ENCODE measurements around the gene QSOX1. TPM values are rescaled to one million over a fixed set of nuclear protein-coding genes. Genes with fewer than 3 reads are reported as not detected.

Gene QSOX1
- total and polyA plus RNA-seq, 8 donors, result 38.5 to 323 (median 111) TPM

- no peaks in the 10 kb centered on the region for H3K27me3 ChIP-seq
- no peak overlapping the region for H3K27ac ChIP-seq
- WGBS, 5 donors, result 80 to 95% (median 90%) methylated on average over 9 of the region's 9 CpGs
- intact Hi-C loops (cut with DNase I; ENCODE audit: low total_unique reads), result no loop called here
- peaks cover 39 to 99% (median 91%) of the 10 kb centered on the region in 4 donors for H3K36me3 ChIP-seq
- no peaks in the 10 kb centered on the region for H3K9me3 ChIP-seq
- no peak overlapping the region for H3K4me3 ChIP-seq
- H3K4me1 ChIP-seq, result peaks cover 0 to 22% (median 17%) of the 10 kb centered on the region in 4 donors
- TF ChIP-seq POLR2A (IDR thresholded peaks at IDR 0.05) (no peak), EP300 (IDR thresholded peaks at IDR 0.05) (no peak), POLR2AphosphoS5 (IDR thresholded peaks at IDR 0.05) (no peak)
- TF ChIP-seq, protein P1, sequence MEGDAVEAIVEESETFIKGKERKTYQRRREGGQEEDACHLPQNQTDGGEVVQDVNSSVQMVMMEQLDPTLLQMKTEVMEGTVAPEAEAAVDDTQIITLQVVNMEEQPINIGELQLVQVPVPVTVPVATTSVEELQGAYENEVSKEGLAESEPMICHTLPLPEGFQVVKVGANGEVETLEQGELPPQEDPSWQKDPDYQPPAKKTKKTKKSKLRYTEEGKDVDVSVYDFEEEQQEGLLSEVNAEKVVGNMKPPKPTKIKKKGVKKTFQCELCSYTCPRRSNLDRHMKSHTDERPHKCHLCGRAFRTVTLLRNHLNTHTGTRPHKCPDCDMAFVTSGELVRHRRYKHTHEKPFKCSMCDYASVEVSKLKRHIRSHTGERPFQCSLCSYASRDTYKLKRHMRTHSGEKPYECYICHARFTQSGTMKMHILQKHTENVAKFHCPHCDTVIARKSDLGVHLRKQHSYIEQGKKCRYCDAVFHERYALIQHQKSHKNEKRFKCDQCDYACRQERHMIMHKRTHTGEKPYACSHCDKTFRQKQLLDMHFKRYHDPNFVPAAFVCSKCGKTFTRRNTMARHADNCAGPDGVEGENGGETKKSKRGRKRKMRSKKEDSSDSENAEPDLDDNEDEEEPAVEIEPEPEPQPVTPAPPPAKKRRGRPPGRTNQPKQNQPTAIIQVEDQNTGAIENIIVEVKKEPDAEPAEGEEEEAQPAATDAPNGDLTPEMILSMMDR (IDR thresholded peaks at IDR 0.05), result no peak
- DNase-seq, result no peak
Measured at GRCh38 chr1:180195916-180196315, 41.2 kb downstream of the QSOX1 start.

DNA sequence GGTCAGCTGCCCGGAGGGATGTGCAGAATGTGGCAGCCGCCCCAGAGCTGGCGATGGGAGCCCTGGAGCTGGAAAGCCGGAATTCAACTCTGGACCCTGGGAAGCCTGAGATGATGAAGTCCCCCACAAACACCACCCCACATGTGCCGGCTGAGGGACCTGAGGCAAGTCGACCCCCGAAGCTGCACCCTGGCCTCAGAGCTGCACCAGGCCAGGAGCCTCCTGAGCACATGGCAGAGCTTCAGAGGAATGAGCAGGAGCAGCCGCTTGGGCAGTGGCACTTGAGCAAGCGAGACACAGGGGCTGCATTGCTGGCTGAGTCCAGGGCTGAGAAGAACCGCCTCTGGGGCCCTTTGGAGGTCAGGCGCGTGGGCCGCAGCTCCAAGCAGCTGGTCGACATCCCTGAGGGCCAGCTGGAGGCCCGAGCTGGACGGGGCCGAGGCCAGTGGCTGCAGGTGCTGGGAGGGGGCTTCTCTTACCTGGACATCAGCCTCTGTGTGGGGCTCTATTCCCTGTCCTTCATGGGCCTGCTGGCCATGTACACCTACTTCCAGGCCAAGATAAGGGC lies 41.9 kb downstream of the QSOX1 start:
- Histone ChIP-seq H3K4me3 (no peak overlapping the region), H3K27me3 (no peaks in the 10 kb centered on the region), H3K27ac (no peak overlapping the region), H3K36me3 (peaks cover 35 to 98% (median 87%) of the 10 kb centered on the region in 4 donors), H3K9me3 (no peaks in the 10 kb centered on the region), H3K4me1 (peaks cover 0 to 21% (median 17%) of the 10 kb centered on the region in 4 donors)
- DNase-seq, result no peak
- intact Hi-C loops (cut with DNase I; ENCODE audit: low total_unique reads), result no loop called here
- 87 to 96% (median 91%) methylated on average over 10 to 17 of the region's 17 CpGs for WGBS, 5 donors
- TF ChIP-seq, protein P1 (IDR thresholded peaks at IDR 0.05), result no peak
- TF ChIP-seq POLR2A (IDR thresholded peaks at IDR 0.05) (no peak), POLR2AphosphoS5 (IDR thresholded peaks at IDR 0.05) (no peak), EP300 (IDR thresholded peaks at IDR 0.05) (no peak)

DNA sequence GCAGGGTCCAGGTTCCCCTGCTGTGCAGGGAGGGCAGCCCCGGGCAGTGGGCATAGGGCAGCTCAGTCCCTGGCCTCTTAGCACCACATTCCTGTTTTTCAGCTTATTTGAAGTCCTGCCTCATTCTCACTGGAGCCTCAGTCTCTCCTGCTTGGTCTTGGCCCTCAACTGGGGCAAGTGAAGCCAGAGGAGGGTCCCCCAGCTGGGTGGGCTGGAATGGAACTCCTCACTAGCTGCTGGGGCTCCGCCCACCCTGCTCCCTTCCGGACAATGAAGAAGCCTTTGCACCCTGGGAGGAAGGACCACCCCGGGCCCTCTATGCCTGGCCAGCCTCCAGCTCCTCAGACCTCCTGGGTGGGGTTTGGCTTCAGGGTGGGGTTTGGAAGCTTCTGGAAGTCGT lies 42.6 kb downstream of the QSOX1 start:
- Histone ChIP-seq H3K27me3 (no peaks in the 10 kb centered on the region), H3K9me3 (no peaks in the 10 kb centered on the region), H3K27ac (no peak overlapping the region), H3K36me3 (peaks cover 28 to 91% (median 82%) of the 10 kb centered on the region in 4 donors), H3K4me3 (no peak overlapping the region), H3K4me1 (peaks cover 0 to 15% (median 12%) of the 10 kb centered on the region in 4 donors)
- 58 to 100% (median 79%) methylated on average over 2 to 5 of the region's 5 CpGs for WGBS, 5 donors
- no peak for TF ChIP-seq POLR2A (IDR thresholded peaks at IDR 0.05)
- TF ChIP-seq, protein P1 (IDR thresholded peaks at IDR 0.05), result no peak
- TF ChIP-seq POLR2AphosphoS5 (IDR thresholded peaks at IDR 0.05), result no peak
- no peak for TF ChIP-seq EP300 (IDR thresholded peaks at IDR 0.05)
- DNase-seq, result no peak
- intact Hi-C loops (cut with DNase I; ENCODE audit: low total_unique reads), result no loop called here

DNA sequence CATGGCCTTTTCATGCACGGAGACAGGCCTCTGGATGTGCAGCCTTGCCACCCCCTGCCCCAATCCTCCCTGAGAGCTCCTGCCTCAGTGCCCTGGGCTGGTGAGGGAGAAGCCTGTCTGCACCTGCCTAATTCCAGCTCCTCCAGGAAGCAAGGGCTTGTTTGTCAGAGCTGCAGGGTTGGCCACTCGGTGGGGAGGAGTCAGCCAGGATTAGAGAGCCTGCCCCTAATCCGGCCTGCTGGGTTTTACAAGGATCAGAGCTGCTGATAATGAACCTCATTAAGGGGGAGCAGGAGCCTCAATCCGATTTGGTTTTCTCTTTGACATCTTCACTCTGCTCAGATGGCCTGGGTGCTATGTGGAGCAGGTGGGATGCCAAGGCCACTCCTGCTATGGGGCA lies 43.5 kb downstream of the QSOX1 start:
- H3K27ac ChIP-seq, result no peak overlapping the region
- H3K4me3 ChIP-seq, result no peak overlapping the region
- no peaks in the 10 kb centered on the region for H3K9me3 ChIP-seq
- no peaks in the 10 kb centered on the region for H3K27me3 ChIP-seq
- peaks cover 0 to 7% (median 4%) of the 10 kb centered on the region in 4 donors for H3K4me1 ChIP-seq
- intact Hi-C loops (cut with DNase I; ENCODE audit: low total_unique reads), result no loop called here
- TF ChIP-seq POLR2AphosphoS5 (IDR thresholded peaks at IDR 0.05) (no peak), EP300 (IDR thresholded peaks at IDR 0.05) (no peak), POLR2A (IDR thresholded peaks at IDR 0.05) (no peak)
- TF ChIP-seq, protein P1 (IDR thresholded peaks at IDR 0.05), result no peak
- peaks cover 28 to 81% (median 72%) of the 10 kb centered on the region in 4 donors for H3K36me3 ChIP-seq
- peak in 1 of 2 donors; percentile 38 for DNase-seq
- 34 to 58% (median 49%) methylated on average over 2 to 4 of the region's 4 CpGs for WGBS, 5 donors

All from stomach (tissue), 9 donors.